Endometrial microvascular endothelial cells (primary cell): Measurements from ENCODE around the gene STMP1. TPM values are rescaled to one million over a fixed set of nuclear protein-coding genes. Genes with fewer than 3 reads are reported as not detected.
"Not testable (repeated sequence)": the region's sequence is repeated elsewhere in the genome, so short reads cannot be mapped to it uniquely, and the experiment has no call there.

Experiments used
- in situ Hi-C: cut with HindIII; loops from 2 replicates; pipeline ENCODE4 v1.10.0; 2017; ENCODE audit warnings: low sequenced_read_pairs, low pct_unique_long_range_greater_than_20kb; ENCODE audit errors: inconsistent ontology term
- total RNA-seq: library from RNA; depleted of rRNA; stranded (reverse); fragments of >200 nt; gene quantifications from one replicate; pipeline ENCODE4 v1.2.3, GENCODE V29; 2015; ENCODE audit errors: inconsistent ontology term

STMP1 gene
- 15.7 TPM for total RNA-seq

DNA sequence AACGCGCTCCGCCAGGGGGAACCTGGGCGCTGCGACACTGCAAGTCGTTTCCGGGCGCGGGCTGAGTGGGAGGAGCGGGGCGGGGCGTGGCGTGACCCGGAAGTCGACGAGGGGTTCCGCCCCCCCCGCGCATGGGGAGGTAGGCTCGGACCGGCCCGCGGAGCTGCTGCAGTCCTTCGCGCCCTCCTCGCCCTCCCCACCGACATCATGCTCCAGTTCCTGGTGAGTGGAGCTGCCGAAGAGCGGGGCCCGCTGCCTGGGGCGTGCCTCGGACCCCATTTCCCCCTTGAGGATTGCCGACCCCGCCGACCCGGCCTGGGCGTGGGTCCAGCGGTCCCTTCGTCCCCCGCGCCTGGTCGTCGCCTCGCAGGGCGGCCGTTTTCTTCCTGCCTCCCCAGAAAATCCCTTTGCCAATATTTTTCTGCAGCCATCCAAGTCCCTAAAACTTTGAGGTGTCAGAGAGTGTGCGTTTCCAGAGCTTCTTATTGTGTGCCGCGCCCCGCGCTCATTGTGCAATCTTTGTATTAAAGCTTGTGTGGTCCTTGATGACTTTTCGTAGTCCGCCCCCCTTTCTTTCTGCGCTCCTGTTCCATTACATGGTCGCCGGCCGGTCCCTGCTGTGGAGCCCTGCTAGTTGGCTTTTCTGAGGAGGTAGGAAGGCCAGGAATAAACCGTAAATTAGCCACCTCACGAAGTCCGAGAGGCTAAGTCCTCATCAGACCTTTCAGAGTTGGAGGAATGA is at the start of gene STMP1:
Gene STMP1, plus strand, starts transcription at position 142 of the 742 bp plus-strand sequence.
- in situ Hi-C loops, result no loop called here

DNA sequence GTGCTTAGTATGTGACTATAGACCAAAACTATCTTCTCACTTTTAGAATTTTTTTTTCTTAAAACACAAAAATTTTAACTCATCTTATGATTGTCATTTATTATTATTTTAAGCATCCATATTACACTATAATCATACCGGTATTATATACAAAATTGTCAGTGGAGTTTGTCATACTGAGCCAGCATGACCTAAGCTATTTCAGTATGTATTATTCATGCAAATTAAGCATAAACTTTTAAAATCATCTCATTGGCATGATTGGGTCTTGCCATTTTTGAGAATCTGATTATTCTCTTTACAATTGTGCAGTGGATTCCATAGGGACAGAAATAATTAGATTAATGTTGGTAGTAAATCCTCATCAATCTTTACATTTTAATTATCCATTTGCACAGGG is 46.2 kb upstream of the STMP1 start:
- in situ Hi-C loops, result no loop called here

DNA sequence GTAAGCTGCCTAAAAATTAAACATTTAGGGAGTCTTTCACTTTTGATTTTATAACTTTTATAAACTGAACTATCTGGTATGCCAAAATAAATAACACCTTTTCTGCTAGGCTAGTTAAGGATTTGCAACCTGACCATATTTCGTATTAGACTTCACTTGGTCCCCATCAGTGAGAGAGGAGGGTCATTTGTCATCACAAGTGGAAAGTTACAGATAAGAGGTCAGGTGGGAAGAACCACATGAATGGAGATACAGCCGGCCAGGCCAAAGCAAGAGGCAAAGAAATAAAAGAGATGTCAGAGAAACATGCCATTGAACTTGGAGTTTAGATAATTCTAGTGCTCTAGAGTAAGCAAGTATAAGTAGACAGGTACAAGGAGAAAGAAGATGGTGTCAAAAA is 44.5 kb upstream of the STMP1 start:
- in situ Hi-C loops, result no loop called here

DNA sequence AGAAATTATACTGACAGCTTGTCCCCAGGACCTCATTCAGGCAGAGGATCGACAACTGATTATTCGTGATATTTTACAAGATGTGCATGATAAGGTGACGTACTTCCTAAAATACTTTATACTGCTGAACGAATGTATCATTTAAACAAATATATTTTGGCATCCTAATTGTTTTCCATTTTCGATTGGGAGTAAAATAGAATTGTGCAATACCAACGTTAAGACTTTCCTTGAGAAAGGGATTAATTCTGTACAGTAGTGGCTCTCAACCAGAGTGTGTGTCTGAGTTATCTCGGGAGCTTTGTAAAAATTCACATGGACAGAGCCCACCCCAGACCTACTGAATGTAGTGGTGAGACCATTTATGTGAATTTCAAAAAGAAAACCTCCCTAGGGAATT is 43.8 kb upstream of the STMP1 start:
- in situ Hi-C loops, result no loop called here

GRCh38 chr7:135620447-135620846 is 41.9 kb upstream of the STMP1 start:
- in situ Hi-C loops, result no loop called here

GRCh38 chr7:135620980-135621850 is 41.1 kb upstream of the STMP1 start:
- in situ Hi-C loops, result no loop called here

DNA sequence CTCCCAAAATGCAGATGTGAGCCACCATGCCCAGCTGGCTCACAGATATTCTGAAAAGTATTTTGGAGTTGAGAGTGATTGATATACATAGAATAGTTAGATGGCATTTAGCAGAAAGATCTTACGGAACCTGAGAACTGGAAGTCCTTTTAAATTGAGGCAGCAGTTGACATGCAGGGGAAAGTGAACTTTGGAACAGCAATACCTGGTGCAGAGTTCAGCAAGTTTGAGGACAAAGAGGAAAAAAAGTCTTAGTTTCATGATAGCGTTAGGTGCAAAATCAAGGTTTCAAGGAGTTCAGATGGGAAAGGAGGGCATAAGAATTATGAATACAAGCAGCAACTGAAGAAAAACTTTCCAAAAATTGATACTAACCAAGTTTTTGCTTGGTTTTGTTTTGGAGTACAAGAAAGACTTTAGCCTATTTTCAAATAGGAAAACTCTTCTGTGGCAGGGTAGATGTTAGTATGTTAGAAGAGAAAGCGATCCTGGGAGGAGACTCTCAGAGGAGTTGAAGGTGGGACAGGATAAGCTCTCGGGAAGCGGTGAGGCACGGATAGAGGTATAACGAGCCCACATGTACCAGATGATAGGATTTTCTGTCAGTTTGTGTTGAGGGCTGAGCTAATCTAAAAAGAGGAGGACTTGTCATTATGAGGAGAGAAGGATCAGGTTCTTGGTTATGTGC is 28.0 kb upstream of the STMP1 start:
- in situ Hi-C loops, result no loop called here

GRCh38 chr7:135639690-135640089 is 22.6 kb upstream of the STMP1 start:
- in situ Hi-C loops, result not testable (repeated sequence)

- in situ Hi-C loops, result no loop called here
Measured at GRCh38 chr7:135644154-135644553, 18.2 kb upstream of the STMP1 start.

- in situ Hi-C loops, result no loop called here
Measured at GRCh38 chr7:135644729-135645128, 17.6 kb upstream of the STMP1 start.

GRCh38 chr7:135645296-135645904 is 16.9 kb upstream of the STMP1 start:
- in situ Hi-C loops, result no loop called here

DNA sequence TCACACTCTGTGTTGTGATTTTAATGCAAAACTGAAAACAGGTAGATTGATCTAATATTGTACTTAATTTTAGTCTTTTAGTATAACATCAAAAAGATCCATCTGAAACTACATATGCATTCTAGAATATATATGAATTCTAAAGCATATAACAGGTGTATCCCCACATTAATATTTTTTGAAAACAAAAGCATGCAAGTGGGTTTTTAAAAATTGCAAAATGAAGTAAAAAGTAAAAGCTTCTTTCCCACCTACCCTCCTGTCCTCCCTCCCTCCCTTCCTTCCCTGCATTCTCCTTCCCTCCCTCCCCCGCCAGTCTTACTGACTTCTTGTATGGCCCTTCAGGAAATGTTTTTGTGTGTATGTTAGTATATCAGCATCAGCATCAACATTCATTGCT is 14.6 kb upstream of the STMP1 start:
- in situ Hi-C loops, result no loop called here

DNA sequence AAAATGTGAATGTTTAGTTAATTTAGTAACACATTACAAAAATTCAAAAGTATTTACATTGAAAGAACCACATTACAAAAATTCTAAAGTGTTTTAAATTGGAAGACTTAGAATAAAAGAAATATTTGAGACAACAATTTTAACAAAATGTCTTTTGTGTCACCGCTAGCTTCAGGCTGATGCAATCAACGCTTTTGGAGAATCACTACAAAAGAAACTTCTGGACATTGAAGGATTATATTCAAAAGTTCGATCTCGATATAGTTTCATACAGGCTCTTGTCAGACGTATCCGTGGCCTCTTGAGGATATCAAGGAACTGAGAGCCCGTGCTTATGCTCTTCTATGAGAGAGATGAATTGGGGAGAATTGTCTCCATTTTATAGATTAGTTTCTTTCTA is 14.1 kb upstream of the STMP1 start:
- in situ Hi-C loops, result no loop called here

DNA sequence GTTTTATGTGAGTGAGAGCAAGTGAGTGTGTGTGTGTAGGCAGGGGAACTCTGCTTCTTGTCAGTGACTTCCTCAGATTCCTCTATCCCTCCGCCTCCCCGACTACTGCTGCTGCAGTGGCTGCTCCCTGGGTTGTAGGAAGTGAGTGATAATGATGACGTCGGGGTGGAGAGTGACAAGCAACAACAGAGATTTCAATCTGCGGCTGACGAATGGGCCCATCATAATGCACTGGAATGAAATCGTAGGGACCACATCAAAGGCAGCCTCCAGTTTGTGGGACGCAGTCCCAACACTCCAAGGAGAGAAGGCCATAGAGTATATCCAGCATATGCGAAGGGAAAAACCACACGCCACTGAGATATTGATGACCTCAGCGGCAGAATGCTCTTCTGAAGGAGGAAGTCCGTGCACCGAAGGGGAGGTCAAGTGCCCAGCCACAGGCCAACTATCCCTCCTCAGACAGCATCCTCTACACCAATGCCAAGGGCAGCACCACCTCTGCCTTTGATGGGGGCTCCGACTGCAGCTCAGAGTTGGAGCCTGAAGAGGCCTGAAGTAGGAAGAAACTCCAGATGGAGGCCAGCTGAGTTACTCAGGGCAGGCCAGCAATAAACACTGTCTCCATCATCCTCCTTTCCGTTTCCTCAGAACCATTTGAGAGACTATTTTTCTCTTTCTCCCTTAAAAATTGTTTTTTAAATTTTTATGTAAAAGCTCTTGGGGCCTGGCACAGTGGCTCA is 11.3 kb upstream of the STMP1 start:
- in situ Hi-C loops, result no loop called here

- in situ Hi-C loops, result no loop called here
Measured at GRCh38 chr7:135653340-135654080, 8.8 kb upstream of the STMP1 start.

- in situ Hi-C loops, result no loop called here
Measured at GRCh38 chr7:135658564-135658963, 3.8 kb upstream of the STMP1 start.

DNA sequence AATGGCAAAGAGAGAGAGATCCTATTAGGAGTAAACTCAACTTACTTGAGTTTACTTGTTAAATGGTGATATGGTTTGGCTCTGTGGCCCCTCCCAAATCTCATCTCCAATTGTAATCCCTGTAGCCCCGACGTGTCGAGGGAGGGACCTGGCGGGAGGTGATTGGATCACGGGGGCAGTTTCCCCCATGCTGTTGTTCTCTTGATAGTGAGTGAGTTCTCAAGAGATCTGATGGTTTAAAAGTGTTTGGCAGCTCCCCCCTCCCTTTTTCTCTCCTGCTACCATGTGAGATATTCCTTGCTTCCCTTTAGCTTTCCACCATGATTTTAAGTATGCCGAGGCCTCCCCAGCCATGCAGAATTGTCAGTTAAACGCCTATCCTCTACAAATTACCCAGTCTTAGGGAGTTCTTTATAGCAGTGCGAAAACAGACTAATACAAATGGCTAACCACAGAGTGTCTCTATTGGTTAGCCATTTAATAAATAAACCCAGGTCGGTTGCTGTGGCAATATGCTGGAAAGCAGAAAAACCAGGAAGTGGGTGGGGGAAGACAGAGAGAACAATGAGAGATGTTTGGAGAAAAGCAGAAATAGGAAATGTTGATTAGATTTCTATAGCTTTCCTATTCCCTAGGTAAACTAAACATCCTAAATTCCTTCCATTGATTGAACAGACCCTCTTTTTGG is 3.0 kb upstream of the STMP1 start:
- in situ Hi-C loops, result no loop called here
